ENCODE measurements around the gene CTF1. TPM values are rescaled to one million over a fixed set of nuclear protein-coding genes. Genes with fewer than 3 reads are reported as not detected.

Gene CTF1
- total and polyA plus RNA-seq, 10 of the 15 experiments (the other 5 are each of a cell fraction or from before 2014, with no cell fraction given) = 0.04 to 0.46 (median 0.11) TPM; not detected in 3

DNA sequence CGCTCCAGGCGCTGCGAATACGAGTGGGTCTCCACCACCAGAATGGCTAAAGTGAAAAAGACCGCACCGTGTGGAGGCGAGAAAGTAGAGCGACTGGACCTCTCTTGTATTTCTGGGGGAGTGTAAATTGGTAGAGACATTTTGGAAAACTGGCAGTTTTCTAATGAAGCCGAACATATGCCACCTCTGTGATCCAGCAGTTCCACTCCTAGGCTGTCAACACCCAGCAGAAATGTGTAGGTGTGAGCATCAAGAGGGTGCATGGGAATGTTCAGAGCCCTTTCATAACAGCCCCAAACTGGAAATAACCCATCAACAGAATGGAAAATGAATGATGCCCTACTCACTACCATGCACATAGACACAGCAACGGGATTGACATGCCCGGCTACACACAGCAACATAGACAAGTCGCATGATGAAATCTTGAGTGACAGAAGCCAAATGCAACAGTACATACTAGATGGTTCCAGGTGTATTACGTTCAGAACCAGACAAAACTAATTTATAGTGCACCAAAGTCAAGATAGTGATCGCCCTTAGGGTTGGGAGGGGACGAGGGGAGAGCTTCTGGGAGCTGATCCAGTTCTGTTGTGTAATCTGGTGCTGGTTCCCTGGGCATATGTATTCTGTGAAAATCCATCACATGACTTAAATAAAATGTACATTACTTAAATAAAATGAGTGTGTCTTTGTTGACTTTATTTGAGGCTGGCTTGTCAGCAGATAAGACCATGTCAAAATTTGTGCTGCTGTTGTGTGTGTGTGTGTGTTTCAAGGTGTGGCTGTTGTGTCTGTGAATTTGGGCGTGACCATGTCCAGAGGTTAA, 1.7 kb upstream of the CTF1 start:
- Histone ChIP-seq H3K4me3 (peak overlapping the region; percentile 19; the same call in 1 of the 2 replicates), H3K27me3 (replicated peaks in 1 of 2; ENCODE audit: control insufficient read depth in 2 of 2, insufficient read depth in 2 of 2, low read length in 1 of 2) (no peaks in the 10 kb centered on the region), H3K36me3 (ENCODE audit: control insufficient read depth in 2 of 2, insufficient read depth in 2 of 2, low read length in 1 of 2) (no peaks in the 10 kb centered on the region; a peak in 1 of 4 replicates), H3K9me3 (replicated peaks; ENCODE audit: control insufficient read depth, insufficient read depth, low read length) (no peaks in the 10 kb centered on the region), H2AFZ (ENCODE audit: control insufficient read depth, low read depth, low read length) (peak overlapping the region; percentile 89), H4K20me1 (ENCODE audit: control insufficient read depth, insufficient read depth) (no peaks in the 10 kb centered on the region; the same call in 1 of the 2 replicates), H3K79me2 (ENCODE audit: control insufficient read depth, insufficient read depth, low read length) (peaks cover 1% of the 10 kb centered on the region; the same call in 1 of the 2 replicates), H3K4me1 (ENCODE audit: control insufficient read depth, insufficient read depth, low read length) (peaks cover 25% of the 10 kb centered on the region), H3K27ac (ENCODE audit: control insufficient read depth, insufficient read depth) (no peak overlapping the region), H3K9ac (ENCODE audit: control insufficient read depth, insufficient read depth, low read length) (peak overlapping the region; percentile 56; the same call in 1 of the 2 replicates), H3K4me2 (ENCODE audit: control insufficient read depth, insufficient read depth) (peak overlapping the region; percentile 71; the same call in 1 of the 2 replicates)
- in situ Hi-C loops (cut with MboI) (no loop called here), intact Hi-C loops (cut with micrococcal nuclease; ENCODE audit: unreplicated experiment) (loop anchor here (2.0 to 10.0 kb wide), 2 partner anchors 50 to 240 kb away; partner anchors contain the start of genes FBRS and PRR14)
- FAIRE-seq = no peak
- DNase-seq (ENCODE audit: low read depth, low spot score) = no peak
- TF ChIP-seq KDM1A (IDR thresholded peaks at IDR 0.05; ENCODE audit: borderline replicate concordance) (no peak), YY1 (IDR thresholded peaks at IDR 0.05; ENCODE audit: low read depth, low read length) (no peak), CREM (IDR thresholded peaks at IDR 0.05; ENCODE audit: low read depth) (0 out of 2 replicates have a peak, but pooled peaks have one; percentile 14), BCL11A (IDR thresholded peaks at IDR 0.05; ENCODE audit: low read depth, low read length) (no peak)
- TF ChIP-seq, protein P1, sequence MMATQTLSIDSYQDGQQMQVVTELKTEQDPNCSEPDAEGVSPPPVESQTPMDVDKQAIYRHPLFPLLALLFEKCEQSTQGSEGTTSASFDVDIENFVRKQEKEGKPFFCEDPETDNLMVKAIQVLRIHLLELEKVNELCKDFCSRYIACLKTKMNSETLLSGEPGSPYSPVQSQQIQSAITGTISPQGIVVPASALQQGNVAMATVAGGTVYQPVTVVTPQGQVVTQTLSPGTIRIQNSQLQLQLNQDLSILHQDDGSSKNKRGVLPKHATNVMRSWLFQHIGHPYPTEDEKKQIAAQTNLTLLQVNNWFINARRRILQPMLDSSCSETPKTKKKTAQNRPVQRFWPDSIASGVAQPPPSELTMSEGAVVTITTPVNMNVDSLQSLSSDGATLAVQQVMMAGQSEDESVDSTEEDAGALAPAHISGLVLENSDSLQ (IDR thresholded peaks at IDR 0.05) = peak; percentile 70
- TF ChIP-seq, protein P2, sequence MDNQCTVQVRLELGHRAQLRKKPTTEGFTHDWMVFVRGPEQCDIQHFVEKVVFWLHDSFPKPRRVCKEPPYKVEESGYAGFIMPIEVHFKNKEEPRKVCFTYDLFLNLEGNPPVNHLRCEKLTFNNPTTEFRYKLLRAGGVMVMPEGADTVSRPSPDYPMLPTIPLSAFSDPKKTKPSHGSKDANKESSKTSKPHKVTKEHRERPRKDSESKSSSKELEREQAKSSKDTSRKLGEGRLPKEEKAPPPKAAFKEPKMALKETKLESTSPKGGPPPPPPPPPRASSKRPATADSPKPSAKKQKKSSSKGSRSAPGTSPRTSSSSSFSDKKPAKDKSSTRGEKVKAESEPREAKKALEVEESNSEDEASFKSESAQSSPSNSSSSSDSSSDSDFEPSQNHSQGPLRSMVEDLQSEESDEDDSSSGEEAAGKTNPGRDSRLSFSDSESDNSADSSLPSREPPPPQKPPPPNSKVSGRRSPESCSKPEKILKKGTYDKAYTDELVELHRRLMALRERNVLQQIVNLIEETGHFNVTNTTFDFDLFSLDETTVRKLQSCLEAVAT (IDR thresholded peaks at IDR 0.05) = 0 out of 2 replicates have a peak, but pooled peaks have one; percentile 37
- CTCF ChIA-PET = interaction anchor here (4.1 kb wide), 1 partner anchor 50 kb away, joined by 28 read pairs; no protein-coding TSS in a partner anchor
- 61% methylated on average over 16 of the region's 16 CpGs for WGBS (ENCODE audit: insufficient coverage, insufficient replicate concordance, low lambda C conversion rate, missing lambda C conversion rate)
- SMC1A ChIA-PET (ENCODE audit: uncharacterized antibody, unreplicated experiment) = interaction anchor here (8.8 kb wide), 1 partner anchor 50 kb away, joined by 146 read pairs; no protein-coding TSS in a partner anchor
- BruUV-seq (replicated peaks) = TSS peak; percentile 88
- no peak for ATAC-seq
- POLR2A ChIA-PET = no interaction called here
- RAD21 ChIA-PET (ENCODE audit: unreplicated experiment) = no interaction called here

All from GM12878 (cell line).